ENCODE measurements around the gene TDRD6.

The TDRD6 gene

DNA sequence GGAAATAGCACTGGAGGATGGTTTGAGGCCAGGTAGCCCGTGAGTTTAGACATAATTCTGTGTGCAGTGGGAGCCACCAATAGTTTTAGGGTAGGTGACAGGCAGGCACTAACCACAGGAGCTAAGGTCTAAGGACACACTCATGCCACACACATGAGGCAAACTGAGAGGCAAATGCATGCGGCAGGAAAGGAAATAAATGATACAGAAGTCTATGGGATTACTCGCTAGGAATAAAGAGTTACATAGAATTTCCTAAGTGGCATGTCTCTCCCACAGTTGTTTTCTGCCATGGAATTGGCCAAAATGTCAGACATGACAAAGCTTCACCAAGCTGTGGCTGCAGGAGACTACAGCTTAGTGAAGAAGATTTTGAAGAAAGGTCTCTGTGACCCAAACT, 64.0 kb downstream of the TDRD6 start:
- DNase-seq (ENCODE audit: extremely low spot score) = no peak
- TF ChIP-seq FOXA1 (IDR thresholded peaks at IDR 0.05) = no peak
- no peak for TF ChIP-seq L3MBTL2 (conservative IDR thresholded peaks at IDR 0.05)
- TF ChIP-seq BHLHE40 (IDR thresholded peaks at IDR 0.05; ENCODE audit: borderline replicate concordance) = no peak
- no peak for TF ChIP-seq SP1 (IDR thresholded peaks at IDR 0.05)
- TF ChIP-seq NFRKB (IDR thresholded peaks at IDR 0.05) = no peak
- TF ChIP-seq ELF4 (IDR thresholded peaks at IDR 0.05) = no peak
- POLR2A ChIA-PET = no interaction called here
- CTCF ChIA-PET = interaction anchor here (0.6 kb wide), 1 partner anchor 240 kb away, joined by 3 read pairs; no protein-coding TSS in a partner anchor

Data from HEK293T (cell line).